GM21423 (cell line): ENCODE results near the gene ZNF41.
"Not testable (repeated sequence)": the region's sequence is repeated elsewhere in the genome, so short reads cannot be mapped to it uniquely, and the experiment has no call there.

Experiments used
- ATAC-seq: cut with Tn5 transposase; IDR thresholded peaks from one replicate; pipeline ENCODE4 v1.9.1; 2021; ENCODE audit warnings: mild to moderate bottlenecking, moderate library complexity; ENCODE audit not compliant: unreplicated experiment

Gene ZNF41

DNA sequence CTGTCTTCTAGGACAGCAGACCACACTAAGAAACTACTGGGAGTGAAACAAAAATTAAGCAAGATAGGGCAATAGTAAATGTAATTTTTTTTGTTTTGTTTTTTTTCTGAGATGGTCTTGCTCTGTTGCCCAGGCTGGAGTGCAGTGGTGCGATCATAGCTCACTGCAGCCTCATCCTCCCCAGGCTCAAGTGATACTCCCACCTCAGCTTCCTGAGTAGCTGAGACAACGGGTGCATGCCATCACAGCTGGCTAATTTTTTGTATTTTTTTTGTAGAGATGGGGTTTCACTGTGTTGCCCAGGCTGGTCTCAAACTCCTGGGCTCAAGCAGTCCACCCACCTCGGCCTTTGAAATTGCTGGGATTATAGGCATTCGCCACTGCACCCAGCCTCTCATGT, 9.1 kb upstream of the ZNF41 start:
- not testable (repeated sequence) for ATAC-seq

DNA sequence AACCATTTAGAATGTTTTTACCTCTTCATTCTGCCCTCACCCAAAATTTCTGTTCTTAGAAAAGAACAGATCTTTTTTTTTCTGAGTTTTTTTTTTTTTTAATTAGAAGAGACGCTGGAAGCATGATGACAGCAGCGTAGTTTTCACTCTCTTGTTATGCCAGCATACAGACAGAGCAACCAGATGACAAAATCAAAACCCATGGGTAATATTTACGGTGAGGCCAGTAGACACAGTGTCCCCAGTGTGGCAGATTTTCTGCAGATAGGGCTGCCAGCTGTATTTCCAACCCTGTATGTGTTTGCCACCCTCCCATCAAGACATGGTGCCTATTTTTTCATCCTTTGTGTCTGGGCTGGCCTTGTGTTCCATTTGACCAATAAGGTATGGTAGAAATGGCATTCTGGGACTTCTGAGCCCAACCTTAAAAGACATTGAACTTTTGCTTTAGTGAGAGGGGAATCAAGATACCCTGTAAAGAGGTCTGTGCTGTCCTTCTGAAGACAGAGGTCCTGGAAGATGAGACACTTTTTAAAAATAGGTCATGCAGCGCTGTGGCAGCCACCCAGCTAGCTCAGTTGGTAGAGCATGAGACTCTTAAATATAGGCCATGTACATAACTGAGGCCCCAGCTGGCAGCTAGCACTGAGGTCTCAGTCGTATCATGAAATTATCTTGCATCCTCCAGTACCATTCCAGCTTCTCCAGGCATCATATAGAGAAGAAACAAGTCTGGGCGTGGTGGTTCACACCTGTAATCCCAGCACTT, 6.7 kb upstream of the ZNF41 start:
- ATAC-seq: no peak

DNA sequence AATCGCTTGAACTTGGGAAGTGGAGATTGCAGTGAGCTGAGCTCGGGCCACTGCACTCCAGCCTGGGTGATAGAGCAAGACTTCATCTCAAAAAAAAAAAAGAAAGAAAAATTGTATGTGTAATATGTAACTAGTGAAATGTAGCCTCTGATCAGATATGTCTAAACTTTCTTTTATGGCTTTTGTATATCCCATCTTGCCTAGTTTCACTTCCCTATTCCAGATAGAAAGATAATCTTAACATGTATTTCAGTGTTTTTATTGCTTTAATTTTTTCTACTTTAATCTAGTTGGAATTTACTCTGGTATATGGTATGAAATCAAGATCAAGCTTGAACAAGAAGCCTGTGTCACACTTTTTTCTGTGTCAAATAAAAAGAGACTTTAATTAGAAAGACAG, 1.9 kb upstream of the ZNF41 start:
- no peak for ATAC-seq

DNA sequence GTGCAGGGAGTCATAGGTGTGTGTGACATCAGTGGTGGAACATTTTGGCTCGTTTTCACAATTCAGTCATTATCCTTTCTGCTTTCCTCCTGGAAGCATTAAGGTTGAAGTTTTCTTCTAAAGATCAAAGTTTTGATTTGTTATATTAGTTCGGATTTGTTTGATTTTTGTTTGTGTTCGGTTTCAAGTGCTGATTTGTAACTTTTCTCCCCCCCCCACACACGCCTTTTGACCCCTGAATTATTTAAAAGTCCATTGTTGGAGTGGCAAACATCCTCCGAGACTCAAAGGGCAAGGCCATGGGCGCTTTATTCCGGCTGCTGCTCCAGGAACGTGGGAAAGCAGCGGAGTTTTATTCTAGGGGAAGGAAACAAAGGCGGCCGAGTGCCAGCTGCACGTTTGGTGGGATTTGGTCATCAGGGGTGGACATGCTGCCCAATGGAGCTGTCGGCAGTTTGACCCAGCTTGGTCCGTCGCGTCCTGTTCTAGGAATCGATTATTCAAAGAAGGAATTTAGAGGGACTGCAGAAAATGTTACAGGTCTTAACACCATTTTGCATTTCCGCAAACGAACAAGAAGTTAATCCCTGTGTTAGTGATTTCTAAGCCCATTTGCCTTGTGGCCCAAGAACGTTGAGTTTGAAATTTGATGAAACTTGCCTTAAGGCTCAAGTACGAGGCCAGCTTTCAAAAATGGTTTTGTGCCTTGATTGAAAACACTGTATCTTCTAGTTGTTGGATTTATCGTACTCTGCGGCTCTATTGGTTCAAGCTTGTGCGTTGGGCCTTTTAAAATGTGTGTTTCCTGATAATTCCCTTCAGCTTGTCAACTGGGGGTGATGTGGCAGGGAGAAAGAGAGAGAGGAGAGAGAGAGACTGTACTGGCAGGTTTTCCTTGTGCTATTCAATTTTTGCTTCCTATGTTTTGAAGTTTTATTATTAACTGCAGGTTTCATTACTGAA, 565 bp upstream of the ZNF41 start:
- ATAC-seq: no peak

DNA sequence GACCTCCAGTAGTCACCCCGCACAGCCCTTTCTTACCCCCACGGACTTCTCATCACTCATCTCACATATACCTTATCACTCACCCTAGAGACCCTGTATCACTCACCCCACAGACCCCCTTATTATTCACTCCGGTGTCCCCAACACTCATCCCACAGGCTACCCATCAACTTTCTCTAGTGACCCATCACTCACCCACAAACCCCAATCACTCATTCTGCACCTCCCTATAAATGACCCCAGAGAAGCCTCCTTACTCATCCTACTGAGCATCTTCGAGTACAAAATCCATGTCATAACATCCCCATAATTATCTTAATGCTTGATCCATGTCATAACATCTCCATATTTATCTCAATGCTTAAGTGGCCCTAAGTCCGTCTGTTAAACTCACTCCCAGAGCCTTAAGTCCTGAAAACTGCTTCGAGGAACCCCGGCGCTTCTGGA, 934 bp downstream of the ZNF41 start:
- no peak for ATAC-seq

DNA sequence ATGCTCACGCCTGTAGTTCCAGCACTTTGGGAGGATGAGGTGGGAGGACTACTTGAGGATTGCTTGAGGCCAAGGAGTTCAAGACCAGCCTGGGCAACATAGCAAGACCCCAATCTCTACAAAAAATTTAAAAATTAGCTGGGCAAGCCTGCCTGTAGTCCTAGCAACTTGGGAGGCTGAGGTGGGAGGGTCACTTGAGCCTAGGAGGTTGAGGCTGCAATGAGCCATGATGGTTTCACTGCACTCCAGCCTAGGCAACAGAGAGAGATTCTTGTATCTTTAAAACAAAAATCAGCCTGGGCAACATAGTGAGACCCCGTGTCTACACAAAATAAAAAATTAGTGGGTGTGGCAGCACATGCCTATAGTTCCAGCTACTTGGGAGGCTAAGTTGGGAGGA, 1.9 kb downstream of the ZNF41 start:
- no peak for ATAC-seq

DNA sequence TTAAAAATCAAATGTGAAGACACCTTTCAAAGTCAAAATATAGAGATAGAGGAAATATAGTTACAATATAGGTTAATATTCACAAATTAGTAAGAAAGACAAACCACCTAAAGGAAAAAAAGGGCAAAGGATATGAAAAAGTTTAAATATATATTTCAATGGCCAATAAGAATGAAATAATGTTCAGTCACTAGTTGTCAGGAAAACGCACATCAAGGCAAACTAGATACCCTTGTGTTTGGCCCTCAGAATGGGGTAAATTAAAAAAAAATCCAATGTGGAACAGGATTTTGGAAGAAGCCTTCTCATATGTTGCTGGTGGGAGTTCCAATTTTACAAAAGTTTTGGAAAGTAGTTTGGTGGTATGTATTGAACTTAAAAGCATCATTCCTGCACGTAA, 2.4 kb downstream of the ZNF41 start:
- no peak for ATAC-seq

DNA sequence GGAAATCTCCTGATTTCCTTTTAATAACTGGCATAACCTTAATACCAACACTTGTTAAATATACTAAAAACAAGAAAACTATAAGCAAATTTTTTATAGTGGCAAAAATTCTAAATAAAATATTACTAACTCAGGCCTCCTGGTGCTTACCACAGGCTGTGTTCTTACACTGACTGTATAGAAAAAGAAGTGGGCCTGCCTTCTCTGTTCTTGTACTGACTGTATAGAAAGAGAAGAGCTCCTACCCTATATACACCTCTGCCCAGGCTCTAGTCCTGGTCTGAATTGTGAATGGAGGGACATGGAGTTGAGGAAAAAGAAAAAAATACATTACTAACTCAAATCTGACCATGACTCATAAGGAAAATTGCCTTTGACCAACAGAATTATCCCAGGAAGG, 7.5 kb downstream of the ZNF41 start:
- ATAC-seq: no peak

DNA sequence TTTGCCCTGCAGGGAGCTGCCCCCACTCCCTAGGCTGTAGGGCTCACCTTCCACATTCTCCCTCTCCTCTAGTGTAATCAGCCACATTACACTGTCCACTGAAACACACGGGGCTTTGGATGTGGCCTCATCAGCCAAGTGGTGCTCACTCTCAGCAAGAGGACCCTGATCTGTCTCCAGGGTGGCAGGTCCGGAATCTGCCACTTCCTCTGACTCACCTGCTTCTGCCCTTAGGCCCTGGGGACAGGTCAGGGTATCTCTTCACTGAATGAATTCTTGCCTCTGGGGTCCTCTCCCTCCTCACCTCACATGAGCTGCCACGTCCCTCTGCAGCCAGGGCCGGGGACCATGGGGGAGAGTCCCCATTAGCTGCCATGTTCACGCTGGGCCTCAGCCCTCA, 15.9 kb downstream of the ZNF41 start:
- ATAC-seq: no peak

DNA sequence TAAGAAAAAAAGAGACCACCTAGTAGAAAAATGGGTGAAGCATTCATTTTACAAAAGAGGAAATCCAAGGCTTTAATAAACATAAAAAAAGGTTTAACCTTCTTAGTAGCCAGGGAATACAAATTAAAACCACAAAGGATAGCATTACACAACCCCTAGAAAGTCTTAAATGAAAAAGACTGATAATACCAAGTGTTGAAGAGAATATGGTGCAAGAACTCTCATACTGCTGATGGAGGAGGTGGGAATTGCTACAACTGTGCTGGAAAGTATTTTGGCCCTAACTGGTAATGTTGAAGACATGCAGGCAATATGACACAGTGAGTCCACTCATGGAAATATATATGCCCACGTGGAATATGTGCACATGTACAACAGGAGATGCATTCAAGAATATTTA, 22.5 kb downstream of the ZNF41 start:
- ATAC-seq: no peak

DNA sequence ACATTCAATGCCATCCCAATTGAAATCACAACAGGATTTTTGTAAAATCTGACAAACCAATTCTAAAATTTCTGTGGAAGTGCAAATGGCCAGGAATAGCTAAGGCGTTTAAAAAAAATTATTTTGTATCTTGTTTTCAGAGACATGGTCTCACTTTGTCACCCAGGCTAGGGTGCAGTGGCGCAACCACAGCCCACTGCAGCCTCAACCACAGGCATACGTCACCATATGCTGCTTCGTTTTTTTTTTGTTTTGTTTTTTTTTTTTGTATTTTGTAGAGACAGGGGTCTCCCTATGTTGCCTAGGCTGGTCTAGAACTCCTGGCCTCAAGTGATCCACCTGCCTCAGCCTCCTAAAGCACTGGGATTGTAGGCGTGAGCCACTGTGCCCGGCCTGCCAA, 24.5 kb downstream of the ZNF41 start:
- no peak for ATAC-seq

DNA sequence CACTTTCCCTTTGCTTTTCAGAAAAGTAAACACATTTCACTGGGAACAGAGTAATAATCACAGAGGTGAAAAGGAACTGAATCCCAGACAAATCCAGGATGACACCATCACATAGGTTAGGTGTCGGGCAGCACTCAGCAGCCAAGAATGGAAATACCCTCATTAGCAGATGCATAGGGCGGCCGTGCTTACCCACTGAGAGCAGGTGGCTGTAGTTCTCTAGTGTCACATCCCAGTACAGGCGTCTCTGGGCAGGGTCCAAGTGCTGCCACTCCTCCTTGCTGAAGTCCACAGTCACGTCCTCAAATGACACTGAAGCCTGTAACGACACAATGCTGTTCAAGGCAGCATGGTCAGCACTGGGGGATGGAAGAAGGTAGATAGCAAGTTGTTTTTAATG, 26.9 kb downstream of the ZNF41 start:
- ATAC-seq: no peak

DNA sequence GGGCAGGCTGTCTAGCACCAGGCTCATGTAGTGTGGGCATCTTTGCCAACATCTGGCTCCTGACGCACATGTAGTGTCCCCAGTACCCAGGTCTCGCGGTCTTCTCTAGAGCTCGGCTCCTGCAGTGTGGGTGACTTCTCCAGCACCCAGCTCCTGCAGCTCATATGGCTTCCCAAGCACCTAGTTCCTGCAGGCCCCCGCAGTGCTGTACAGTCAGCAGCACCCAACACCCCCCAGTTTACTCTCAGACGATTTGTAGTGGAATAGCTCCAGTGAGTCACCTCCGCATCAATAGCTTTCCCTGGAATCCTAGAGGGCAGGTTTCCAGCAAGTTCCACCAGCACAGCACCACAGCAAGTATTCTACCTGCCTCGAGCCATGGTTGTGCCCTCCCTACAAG, 30.9 kb downstream of the ZNF41 start:
- no peak for ATAC-seq

DNA sequence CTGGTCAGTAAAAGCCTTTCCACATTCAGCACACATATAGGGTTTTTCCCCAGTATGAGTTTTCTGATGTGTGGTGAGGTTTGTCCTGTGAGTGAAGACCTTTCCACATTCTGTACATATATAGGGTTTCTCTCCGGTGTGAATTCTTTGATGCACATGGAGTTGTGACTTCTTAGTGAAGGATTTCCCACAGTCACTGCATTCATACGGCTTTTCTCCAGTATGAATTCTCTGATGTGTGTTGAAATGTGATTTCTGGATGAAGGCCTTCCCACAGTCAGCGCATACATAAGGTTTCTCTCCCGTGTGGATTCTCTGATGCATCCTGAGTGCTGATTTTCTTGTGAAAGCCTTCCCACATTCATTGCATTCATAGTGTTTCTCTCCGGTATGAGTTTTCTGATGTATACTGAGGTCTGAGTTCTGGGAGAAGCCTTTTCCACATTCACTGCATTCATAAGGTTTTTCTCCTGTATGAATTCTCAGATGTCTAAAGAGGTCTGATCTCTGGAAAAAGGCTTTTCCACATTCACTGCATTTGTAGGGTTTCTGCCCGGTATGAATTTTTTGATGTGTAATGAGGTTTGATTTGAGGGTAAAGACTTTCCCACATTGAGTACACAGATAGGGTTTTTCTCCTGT, 34.7 kb downstream of the ZNF41 start:
- ATAC-seq: no peak

DNA sequence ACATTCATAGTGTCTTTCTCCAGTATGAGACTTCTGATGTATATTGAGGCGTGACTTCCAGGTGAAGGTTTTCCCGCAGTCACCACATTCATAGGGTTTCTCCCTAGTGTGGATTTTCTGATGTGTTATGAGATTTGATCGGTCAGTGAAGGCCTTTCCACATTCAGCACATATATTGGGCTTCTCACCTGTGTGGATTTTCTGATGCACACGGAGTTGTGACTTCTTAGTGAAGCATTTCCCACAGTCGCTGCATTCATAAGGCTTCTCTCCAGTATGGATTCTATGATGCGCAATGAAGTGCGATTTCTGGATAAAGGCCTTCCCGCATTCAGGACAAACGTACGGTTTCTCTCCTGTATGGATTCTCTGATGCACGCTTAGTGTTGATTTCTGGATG, 35.4 kb downstream of the ZNF41 start:
- no peak for ATAC-seq

DNA sequence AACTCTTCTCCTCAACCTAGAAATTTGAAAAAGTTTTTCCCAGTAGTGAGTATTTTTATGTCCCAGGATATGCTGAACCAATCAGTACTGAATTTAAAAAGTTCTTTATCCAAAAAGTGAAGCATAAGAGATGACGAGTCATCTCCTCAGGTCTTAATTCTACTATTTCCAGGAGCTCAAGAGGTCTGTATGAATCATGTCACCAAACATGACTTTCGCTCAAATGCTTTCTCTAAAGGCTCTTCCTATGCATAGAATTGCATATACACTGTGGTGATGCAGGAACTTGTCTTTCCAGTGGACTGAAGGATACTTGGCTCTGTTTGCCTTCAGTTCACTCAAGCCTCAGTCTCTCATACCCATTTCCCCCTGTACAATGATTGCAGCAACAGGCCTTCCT, 36.1 kb downstream of the ZNF41 start:
- ATAC-seq: no peak

DNA sequence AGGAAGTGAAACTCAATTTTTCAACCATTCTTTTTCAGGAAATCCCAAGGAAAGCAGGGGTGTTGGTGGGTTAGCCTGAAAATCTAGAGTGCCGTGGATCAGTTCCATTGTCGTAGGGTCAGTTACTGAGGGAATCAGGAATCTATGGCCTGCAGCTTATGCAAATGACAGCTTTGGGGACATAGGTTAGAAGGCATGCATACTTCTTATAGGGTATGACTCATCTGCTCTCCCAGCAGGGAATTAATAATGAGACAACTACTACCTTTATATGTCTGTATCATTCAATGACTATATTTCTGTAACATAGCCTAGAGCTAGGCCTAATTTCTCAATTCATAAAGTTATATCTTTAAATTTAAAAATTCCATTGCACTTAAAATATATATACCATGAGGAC, 36.6 kb downstream of the ZNF41 start:
- ATAC-seq: no peak

DNA sequence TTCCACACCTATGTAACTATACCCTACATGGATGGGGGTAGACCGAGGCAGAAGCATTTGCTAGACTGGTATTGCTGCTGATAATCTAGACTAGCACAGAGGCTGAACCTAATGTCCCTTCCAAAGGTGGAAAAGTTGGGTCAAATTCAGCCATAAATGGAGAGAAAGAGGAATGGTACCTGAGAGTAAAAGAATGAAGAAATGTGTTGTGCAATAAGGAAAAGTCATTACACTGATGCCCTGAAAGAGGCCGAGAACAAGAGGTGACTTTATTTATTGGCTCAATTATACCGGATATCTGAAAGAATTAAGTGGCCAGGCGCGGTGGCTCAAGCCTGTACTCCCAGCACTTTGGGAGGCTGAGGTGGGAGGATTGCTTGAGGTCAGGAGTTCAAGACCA, 52.1 kb downstream of the ZNF41 start:
- no peak for ATAC-seq

DNA sequence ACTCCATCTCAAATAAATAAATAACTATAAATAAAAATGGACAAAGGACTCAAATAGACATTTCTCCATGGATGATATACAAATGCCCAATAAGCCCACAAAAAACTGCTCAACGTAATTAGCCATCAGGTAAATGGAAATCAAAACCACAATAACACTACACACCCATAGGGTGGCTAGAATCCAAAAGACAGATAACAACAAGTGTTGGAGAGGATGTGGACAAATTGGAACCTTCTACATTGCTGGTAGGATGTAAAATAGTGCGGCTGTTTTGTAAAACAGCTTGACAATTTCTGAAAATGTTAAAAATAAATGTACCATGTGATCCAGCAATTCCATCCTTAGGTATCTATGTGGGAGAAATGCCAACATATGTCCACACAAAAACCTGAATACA, 60.6 kb downstream of the ZNF41 start:
- no peak for ATAC-seq

DNA sequence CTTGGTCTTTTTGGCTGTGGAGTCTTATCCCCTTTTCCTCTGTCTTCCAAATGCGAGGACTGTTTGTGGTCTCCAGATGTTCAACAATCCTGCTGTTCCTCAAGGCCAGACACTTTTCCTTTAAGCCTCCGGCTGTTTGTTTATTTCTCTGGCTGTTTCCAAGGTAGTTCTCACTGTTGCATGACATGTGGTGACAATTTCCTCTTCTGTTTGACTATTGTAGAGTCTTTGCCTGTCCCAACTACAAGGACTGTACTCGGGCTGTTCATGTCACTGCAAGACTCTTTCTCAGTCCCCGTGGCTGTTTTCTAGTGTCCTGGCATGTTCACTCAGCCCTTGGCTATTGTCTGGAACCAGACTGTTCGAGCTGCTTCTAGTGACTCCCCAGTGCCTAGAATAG, 62.1 kb downstream of the ZNF41 start:
- no peak for ATAC-seq

DNA sequence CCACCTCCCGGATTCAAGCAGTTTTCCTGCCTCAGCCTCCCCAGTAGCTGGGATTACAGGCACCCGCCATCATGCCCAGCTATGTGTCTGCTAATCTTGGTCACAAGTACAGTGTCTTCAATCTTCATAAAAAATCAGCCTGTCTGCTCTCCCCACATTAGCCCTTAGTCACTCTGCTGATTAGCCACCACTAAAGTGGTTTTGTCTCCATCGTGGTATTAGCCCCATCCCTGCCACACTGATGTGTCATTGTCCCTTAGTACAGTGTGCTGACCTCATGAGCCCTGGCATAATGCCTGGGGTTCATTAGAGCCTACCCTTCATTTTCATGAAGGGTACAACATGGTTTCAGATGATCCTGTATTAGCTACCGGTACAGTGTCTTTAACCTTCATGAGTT, 62.8 kb downstream of the ZNF41 start:
- ATAC-seq: no peak

DNA sequence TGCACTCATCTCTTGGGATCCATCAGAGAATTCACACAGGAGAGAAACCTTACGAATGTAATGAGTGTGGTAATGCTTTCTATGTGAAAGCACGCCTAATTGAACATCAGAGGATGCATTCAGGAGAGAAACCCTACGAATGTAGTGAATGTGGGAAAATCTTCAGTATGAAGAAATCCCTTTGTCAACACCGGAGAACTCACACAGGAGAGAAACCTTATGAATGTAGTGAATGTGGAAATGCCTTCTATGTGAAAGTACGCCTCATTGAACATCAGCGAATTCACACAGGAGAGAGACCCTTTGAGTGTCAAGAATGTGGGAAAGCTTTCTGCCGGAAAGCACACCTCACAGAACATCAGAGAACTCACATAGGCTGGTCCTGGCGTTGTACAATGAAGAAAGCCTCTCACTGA, 69.8 kb downstream of the ZNF41 start:
- ATAC-seq: no peak
